HepG2 (cell line): ENCODE measurements around the gene ZBTB48. TPM values are rescaled to one million over a fixed set of nuclear protein-coding genes. Genes with fewer than 3 reads are reported as not detected.

Experiments used
- ARHGAP35 ChIP-seq: sonication (generic); formaldehyde crosslinking; IDR thresholded peaks from 2 replicates; pipeline ENCODE4 v1.9.0; 2022; ENCODE audit warnings: mild to moderate bottlenecking, inconsistent platforms, moderate library complexity, missing genetic modification reagents, borderline replicate concordance
- ATF6 ChIP-seq: sonication (generic); formaldehyde crosslinking; conservative IDR thresholded peaks from 2 replicates; pipeline ENCODE4 v1.4.0; 2020; ENCODE audit warnings: missing genetic modification reagents
- EED ChIP-seq: sonication (generic); formaldehyde crosslinking; IDR thresholded peaks from 2 replicates; pipeline ENCODE4 v1.5.0; 2020; ENCODE audit warnings: mild to moderate bottlenecking, missing genetic modification reagents
- FIP1L1 ChIP-seq: fragments of 200-400 bp; formaldehyde crosslinking; IDR thresholded peaks from 2 replicates; pipeline ENCODE4 v1.6.1; 2018; ENCODE audit warnings: low read depth, mild to moderate bottlenecking, low read length, moderate library complexity, borderline replicate concordance; ENCODE audit not compliant: insufficient read depth
- FOSL1 ChIP-seq: sonication (generic); formaldehyde crosslinking; IDR thresholded peaks from 2 replicates; pipeline ENCODE4 v1.9.0; 2021; ENCODE audit warnings: missing genetic modification reagents, borderline replicate concordance
- FOXO1 ChIP-seq: sonication (generic); formaldehyde crosslinking; IDR thresholded peaks from 2 replicates; pipeline ENCODE4 v1.4.0; 2020; ENCODE audit warnings: missing genetic modification reagents
- MBD4 ChIP-seq: IDR thresholded peaks from 2 replicates; pipeline ENCODE4 v1.6.1; 2012; ENCODE audit warnings: low read length, inconsistent platforms, borderline replicate concordance
- NR2C2 ChIP-seq: sonication (generic); formaldehyde crosslinking; IDR thresholded peaks from 2 replicates; pipeline ENCODE4 v1.4.0; 2020; ENCODE audit warnings: missing genetic modification reagents, mild to moderate bottlenecking, moderate library complexity, borderline replicate concordance
- RFX1 ChIP-seq: fragments of 450-650 bp; IDR thresholded peaks from 2 replicates; pipeline ENCODE4 v1.6.1; 2017
- SOX13 ChIP-seq, 3 experiments: fragments of 450-650 bp in 1 of 3; sonication (generic) in 1 of 3; formaldehyde crosslinking in 1 of 3; IDR thresholded peaks in 2 of 3; conservative IDR thresholded peaks in 1 of 3; 2 replicates each; pipeline versions ENCODE4 v1.5.0 to v1.6.1; 2016 to 2020; ENCODE audit warnings: antibody characterized with exemption in 1 of 3, mild to moderate bottlenecking in 1 of 3, missing compliant biosample characterization in 1 of 3, missing genetic modification reagents in 1 of 3, moderate library complexity in 1 of 3
- SOX6 ChIP-seq, 2 experiments: fragments of 450-650 bp in 1 of 2; sonication (generic) in 1 of 2; formaldehyde crosslinking in 1 of 2; IDR thresholded peaks; 2 replicates each; pipeline versions ENCODE4 v1.4.0 to v1.6.1; 2017 to 2020; ENCODE audit warnings: antibody characterized with exemption in 1 of 2, mild to moderate bottlenecking in 1 of 2, missing genetic modification reagents in 1 of 2
- TAF15 ChIP-seq: fragments of 200-400 bp; formaldehyde crosslinking; IDR thresholded peaks from one replicate; pipeline ENCODE4 v1.6.1; 2018; ENCODE audit warnings: mild to moderate bottlenecking, low read depth, low read length; ENCODE audit not compliant: poor library complexity, severe bottlenecking
- TMF1 ChIP-seq: sonication (generic); formaldehyde crosslinking; IDR thresholded peaks from 2 replicates; pipeline ENCODE4 v1.8.1; 2022; ENCODE audit warnings: low read depth, missing genetic modification reagents
- ZBTB3 ChIP-seq: sonication (generic); formaldehyde crosslinking; IDR thresholded peaks from 2 replicates; pipeline ENCODE4 v1.4.0; 2020; ENCODE audit warnings: low read depth, mild to moderate bottlenecking, moderate library complexity, missing genetic modification reagents, borderline replicate concordance
- ZFP62 ChIP-seq: sonication (generic); formaldehyde crosslinking; IDR thresholded peaks from 2 replicates; pipeline ENCODE4 v1.4.0; 2020; ENCODE audit warnings: missing genetic modification reagents
- ZFX ChIP-seq: sonication (generic); formaldehyde crosslinking; IDR thresholded peaks from 2 replicates; pipeline ENCODE4 v1.4.0; 2020; ENCODE audit warnings: mild to moderate bottlenecking, low read depth, missing genetic modification reagents, moderate library complexity
- ZKSCAN5 ChIP-seq: sonication (generic); formaldehyde crosslinking; IDR thresholded peaks from 2 replicates; pipeline ENCODE4 v1.5.1; 2020; ENCODE audit warnings: mild to moderate bottlenecking, missing genetic modification reagents
- ZNF451 ChIP-seq: sonication (generic); formaldehyde crosslinking; IDR thresholded peaks from 2 replicates; pipeline ENCODE4 v1.5.0; 2020; ENCODE audit warnings: mild to moderate bottlenecking, missing genetic modification reagents
- ZNF550 ChIP-seq: sonication (generic); formaldehyde crosslinking; IDR thresholded peaks from 2 replicates; pipeline ENCODE4 v1.4.0; 2020; ENCODE audit warnings: mild to moderate bottlenecking, missing genetic modification reagents, borderline replicate concordance
- ZNF598 ChIP-seq: sonication (generic); formaldehyde crosslinking; IDR thresholded peaks from 2 replicates; pipeline ENCODE4 v1.5.1; 2020; ENCODE audit warnings: mild to moderate bottlenecking, missing genetic modification reagents, borderline replicate concordance
- ZNF660 ChIP-seq: sonication (generic); formaldehyde crosslinking; IDR thresholded peaks from 2 replicates; pipeline ENCODE4 v1.5.1; 2020; ENCODE audit warnings: mild to moderate bottlenecking, low read depth, missing genetic modification reagents, borderline replicate concordance
- ZNF780A ChIP-seq: sonication (generic); formaldehyde crosslinking; IDR thresholded peaks from 2 replicates; pipeline ENCODE4 v1.8.0; 2022; ENCODE audit warnings: mild to moderate bottlenecking, missing genetic modification reagents, moderate library complexity
- polyA plus RNA-seq, 8 experiments: library from polyadenylated mRNA; depleted of rRNA in 3 of 8; stranded (reverse) in 7 of 8; unstranded in 1 of 8; fragments of >200 nt; fragmentation: Illumina TruSeq in 4 of 8; extraction: Trizol in 4 of 8; gene quantifications; 2 replicates each; pipeline versions ENCODE4 v1.2.1 to v1.2.3, GENCODE V29; 2011 to 2016; ENCODE audit warnings: low read depth in 4 of 8, missing spikeins in 1 of 8, mixed read lengths in 1 of 8; ENCODE audit not compliant: insufficient read depth in 1 of 8
- total RNA-seq, 5 experiments: library from RNA; depleted of rRNA; stranded (reverse); fragments of >200 nt; fragmentation: Illumina TruSeq; extraction: Trizol; gene quantifications; 2 replicates each; pipeline ENCODE4 v1.2.3, GENCODE V29; 2016; ENCODE audit warnings: low read depth in 1 of 5
- TF ChIP-seq, protein P1 (sequence below): sonication (generic); formaldehyde crosslinking; IDR thresholded peaks from 2 replicates; pipeline ENCODE4 v1.4.0; 2020; ENCODE audit warnings: missing genetic modification reagents, low read depth, mild to moderate bottlenecking, borderline replicate concordance
- TF ChIP-seq, protein P2 (sequence below): sonication (generic); formaldehyde crosslinking; conservative IDR thresholded peaks from 2 replicates; pipeline ENCODE4 v1.8.0; 2022; ENCODE audit warnings: mild to moderate bottlenecking, moderate library complexity, missing genetic modification reagents

ZBTB48 gene
- total and polyA plus RNA-seq, 2 of the 13 experiments (the other 11 are each of a cell fraction or from before 2014, with no cell fraction given), result 13.0 to 17.1 TPM

DNA sequence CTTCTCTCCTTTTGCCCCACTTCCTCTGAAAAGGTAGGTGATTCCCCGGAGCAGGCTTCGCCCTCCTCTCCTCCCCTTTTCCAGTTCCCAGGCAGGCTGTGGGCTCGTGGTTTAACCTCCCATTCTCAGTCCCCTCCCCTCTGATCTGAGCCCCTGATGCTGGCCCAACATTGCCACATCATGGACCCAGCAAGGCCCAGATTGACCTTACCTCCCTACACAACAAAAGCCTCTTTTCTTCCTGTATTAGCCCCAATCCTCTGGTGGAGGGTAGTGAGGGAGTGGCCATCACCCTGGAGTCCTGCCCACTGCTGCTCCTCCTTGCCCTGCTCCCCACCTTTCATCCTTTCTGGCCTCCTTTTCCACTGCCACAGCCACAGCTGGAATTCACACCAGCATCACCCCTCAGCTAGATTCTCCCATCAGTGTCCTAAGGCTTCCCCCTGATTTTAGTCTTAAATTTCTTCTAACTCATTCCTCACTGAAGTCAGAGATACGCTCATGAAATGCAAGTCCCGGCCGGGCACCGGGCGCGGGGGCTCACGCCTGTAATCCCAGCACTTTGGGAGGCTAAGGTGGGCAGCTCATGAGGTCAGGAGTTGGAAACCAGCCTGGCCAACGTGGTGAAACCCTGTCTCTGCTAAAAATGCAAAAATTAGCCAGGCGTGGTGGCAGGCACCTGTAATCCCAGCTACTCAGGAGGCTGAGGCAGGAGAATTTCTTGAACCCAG, 7.0 kb upstream of the ZBTB48 start (continued):
- no peak for TF ChIP-seq ZNF780A
- TF ChIP-seq SOX6 (IDR thresholded peaks at IDR 0.05), result no peak
- no peak for TF ChIP-seq SOX6 (CRISPR knock-in tag; IDR thresholded peaks at IDR 0.05)
- no peak for TF ChIP-seq TMF1
- no peak for TF ChIP-seq FOSL1 (CRISPR knock-in tag)
- 0 out of 2 replicates have a peak, but pooled peaks have one; percentile 43 for TF ChIP-seq ZNF598 (CRISPR knock-in tag)
- no peak for TF ChIP-seq EED (CRISPR knock-in tag)
- no peak for TF ChIP-seq FOXO1
- no peak for TF ChIP-seq ZFP62
- no peak for TF ChIP-seq ZNF451 (CRISPR knock-in tag)
- no peak for TF ChIP-seq SOX13 (IDR thresholded peaks at IDR 0.05)
- TF ChIP-seq SOX13 (CRISPR knock-in tag; conservative IDR thresholded peaks at IDR 0.05 in 1 of 2, IDR thresholded peaks at IDR 0.05 in 1 of 2), result 0 out of 4 replicates have a peak, but pooled peaks of 1 of the 2 experiments have one; percentile 18
- no peak for TF ChIP-seq MBD4
- no peak for TF ChIP-seq TAF15
- no peak for TF ChIP-seq FIP1L1
- no peak for TF ChIP-seq ZNF550 (CRISPR knock-in tag)
- no peak for TF ChIP-seq ZNF660 (CRISPR knock-in tag)
- TF ChIP-seq, protein P1, sequence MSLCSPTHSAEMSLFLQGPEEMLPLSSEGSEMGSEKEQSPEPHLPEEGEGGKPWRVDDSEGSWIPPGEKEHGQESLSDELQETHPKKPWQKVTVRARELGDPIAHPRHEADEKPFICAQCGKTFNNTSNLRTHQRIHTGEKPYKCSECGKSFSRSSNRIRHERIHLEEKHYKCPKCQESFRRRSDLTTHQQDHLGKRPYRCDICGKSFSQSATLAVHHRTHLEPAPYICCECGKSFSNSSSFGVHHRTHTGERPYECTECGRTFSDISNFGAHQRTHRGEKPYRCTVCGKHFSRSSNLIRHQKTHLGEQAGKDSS (CRISPR knock-in tag), result no peak
- no peak for TF ChIP-seq ZBTB3
- no peak for TF ChIP-seq RFX1
- TF ChIP-seq ZKSCAN5 (CRISPR knock-in tag), result no peak
- 0 out of 2 replicates have a peak, but pooled peaks have one; percentile 61 for TF ChIP-seq NR2C2
- TF ChIP-seq ATF6 (CRISPR knock-in tag), result no peak
- TF ChIP-seq ARHGAP35 (CRISPR knock-in tag), result no peak
- TF ChIP-seq, protein P2, sequence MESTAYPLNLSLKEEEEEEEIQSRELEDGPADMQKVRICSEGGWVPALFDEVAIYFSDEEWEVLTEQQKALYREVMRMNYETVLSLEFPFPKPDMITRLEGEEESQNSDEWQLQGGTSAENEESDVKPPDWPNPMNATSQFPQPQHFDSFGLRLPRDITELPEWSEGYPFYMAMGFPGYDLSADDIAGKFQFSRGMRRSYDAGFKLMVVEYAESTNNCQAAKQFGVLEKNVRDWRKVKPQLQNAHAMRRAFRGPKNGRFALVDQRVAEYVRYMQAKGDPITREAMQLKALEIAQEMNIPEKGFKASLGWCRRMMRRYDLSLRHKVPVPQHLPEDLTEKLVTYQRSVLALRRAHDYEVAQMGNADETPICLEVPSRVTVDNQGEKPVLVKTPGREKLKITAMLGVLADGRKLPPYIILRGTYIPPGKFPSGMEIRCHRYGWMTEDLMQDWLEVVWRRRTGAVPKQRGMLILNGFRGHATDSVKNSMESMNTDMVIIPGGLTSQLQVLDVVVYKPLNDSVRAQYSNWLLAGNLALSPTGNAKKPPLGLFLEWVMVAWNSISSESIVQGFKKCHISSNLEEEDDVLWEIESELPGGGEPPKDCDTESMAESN (CRISPR knock-in tag), result no peak
- TF ChIP-seq ZFX, result peak; percentile 40; the same call in 1 of the 2 replicates
